HG03558 (cell line): Measurements from ENCODE around the gene RPAP2.
"Not testable (repeated sequence)": the region's sequence is repeated elsewhere in the genome, so short reads cannot be mapped to it uniquely, and the experiment has no call there.

Source experiments
- ATAC-seq: cut with Tn5 transposase; IDR thresholded peaks from one replicate; pipeline ENCODE4 v1.9.1; 2021; ENCODE audit warnings: moderate number of reproducible peaks; ENCODE audit not compliant: unreplicated experiment; ENCODE audit errors: extremely low read depth

RPAP2 gene

GRCh38 chr1:92298573-92299476, at the start of gene RPAP2, which contains the start of gene GLMN:
Gene RPAP2, plus strand, starts transcription at chr1:92299059. Its CDS starts 15 bp downstream, at chr1:92299074.
Gene GLMN, minus strand, starts transcription at chr1:92298987. Its CDS starts 988 bp downstream, at chr1:92297999.
- peak; percentile 86 for ATAC-seq

GRCh38 chr1:92254714-92255113, 44.1 kb upstream of the RPAP2 start:
- not testable (repeated sequence) for ATAC-seq

GRCh38 chr1:92259350-92259749, 39.5 kb upstream of the RPAP2 start:
- no peak for ATAC-seq

DNA sequence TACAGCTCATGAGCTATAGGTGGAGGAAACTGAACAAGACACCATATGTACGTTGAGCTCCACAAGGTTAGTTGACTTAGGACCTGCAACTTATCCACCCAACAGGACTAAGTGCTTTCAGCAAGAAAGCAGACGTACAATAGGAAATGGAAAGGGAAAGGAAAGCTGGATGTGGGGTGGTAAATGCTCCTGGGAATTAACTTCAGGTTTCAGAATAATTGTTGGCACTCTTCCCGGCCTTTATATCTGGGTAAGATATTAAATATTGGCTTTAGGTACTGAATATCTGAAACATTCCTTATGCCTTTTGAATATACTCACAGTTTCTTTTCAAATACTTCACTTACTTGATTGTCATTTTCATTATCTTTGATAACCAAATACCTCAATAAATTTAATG, 36.3 kb upstream of the RPAP2 start:
- no peak for ATAC-seq

GRCh38 chr1:92273039-92273438, 25.8 kb upstream of the RPAP2 start:
- ATAC-seq = no peak

DNA sequence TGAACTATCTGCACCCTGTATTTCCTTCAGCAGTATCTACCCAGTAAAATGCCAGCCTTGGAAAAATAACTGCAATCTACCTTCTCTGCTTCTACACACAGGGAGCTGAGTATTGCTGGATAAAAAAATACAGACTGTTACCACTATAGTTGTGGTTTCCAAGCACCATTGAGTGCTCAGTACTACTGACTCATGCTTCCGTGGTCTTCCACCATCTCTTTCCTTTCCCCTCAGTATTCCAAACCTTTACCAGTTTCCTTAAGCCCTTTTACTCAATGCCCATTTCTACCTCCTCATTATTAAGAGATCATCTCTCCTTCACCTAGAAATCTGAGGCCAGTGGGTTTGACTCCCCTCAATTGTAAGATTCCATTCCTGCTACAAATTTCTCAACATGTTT, 23.9 kb upstream of the RPAP2 start:
- ATAC-seq = no peak

DNA sequence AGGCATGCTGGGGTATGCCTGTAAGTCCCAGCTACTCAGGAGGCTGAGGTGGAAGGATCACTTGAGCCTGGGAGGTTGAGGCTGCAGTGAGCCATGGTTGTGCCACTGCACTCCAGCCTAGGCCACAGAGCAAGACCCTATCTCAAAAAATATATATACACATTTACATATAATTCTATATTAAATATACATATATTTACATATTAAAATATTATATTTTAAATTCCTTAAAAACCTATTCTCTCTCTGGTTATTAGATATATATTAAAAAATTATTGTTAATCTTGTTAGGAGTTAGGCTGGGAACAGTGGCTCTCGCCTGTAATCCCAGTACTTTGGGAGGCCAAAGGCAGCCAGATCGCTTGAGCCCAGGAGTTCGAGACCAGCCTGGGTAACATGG, 22.8 kb upstream of the RPAP2 start:
- ATAC-seq = no peak

DNA sequence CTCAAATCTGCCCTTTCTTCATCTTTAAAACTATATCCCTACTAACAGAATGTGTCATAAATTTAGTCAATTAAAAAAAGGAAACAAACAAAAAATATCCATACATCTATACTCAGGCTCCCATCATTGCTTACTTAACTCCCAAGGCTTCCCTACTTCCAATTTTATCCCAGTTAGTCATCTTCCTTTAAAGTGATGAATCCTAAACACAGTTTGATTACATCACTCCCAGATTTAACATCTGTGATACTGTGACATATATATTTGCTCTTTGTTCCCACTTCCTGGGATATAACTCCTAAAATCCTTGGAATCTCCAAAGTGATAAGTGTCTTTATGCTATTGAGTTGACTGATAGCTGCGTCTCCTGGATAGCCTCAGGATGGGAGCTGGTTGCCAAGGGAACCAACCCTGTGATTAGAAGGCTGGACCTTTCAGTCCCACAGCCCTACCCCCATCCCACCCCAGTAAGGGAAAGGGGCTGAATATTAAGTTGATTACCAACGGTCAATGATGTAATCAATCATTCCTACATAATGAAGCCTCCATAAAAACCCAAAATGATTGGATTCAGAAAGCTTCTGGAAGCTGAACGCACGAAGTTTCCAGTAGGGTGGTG, 21.6 kb upstream of the RPAP2 start:
- ATAC-seq = no peak

DNA sequence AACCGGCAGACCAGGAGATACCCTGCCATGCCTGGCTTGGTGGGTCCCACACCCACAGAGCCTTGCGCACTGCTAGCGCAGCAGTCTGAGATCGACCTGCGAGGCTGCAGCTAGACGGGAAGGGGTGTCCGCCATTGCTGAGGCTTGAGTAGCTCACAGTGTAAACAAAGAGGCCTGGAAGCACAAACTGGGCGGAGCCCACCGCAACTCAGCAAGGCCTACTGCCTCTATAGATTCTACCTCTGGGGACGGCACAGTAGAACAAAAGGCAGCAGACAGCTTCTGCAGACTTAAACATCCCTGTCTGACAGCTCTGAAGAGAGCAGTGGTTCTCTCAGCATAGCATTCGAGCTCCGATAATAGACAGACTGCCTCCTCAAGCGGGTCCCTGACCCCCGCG, 19.1 kb upstream of the RPAP2 start:
- not testable (repeated sequence) for ATAC-seq

- not testable (repeated sequence) for ATAC-seq
These were observed 17.4 kb upstream of the RPAP2 start for GRCh38 chr1:92281411-92281810.

DNA sequence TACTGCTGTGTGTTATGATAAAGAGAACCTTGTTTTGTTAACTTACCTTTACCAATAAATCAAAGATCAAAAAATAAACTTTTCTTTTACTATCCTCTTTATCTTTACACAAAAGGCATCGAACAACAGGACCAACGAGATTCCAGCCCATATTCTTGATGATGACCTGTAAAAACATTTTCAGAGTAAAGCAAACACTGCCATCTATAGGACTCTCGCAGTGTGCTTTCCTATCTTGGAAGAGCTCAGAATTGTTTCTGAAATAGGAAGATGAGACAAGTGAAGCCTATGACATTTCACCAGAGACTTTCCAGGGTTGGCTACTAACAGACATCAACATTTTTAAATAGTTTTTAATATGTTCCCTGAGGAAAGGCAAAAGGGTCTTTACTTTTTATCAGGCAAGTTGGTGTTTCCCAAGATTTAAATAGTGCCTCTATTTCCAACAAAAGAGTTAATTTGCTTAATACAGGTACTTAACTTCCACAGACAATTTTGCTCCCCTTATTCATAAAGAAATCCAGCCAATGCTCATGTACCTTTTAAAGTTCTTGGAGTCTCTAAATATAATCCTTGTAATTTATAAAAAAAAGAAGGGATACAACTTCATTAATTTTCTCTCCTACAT, 7.4 kb upstream of the RPAP2 start:
- no peak for ATAC-seq

DNA sequence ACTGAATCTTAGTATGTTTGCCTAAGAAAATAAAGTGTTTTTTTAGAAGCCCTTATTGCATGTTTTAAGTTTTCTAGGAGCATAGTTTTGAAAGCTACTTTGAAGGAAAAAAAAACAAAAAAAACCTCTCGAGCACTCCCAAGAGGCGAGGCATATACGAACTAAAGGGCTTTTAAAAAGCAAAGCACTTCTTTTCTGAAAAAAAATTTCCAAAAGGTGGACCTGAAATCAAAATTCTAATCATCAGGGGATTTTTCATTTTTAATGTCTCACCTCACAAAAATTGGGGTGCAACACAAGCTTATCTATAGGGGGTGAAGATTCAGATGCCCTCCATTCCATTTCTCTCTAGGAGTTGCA, 666 bp upstream of the RPAP2 start:
- ATAC-seq = no peak

GRCh38 chr1:92299477-92300150, 755 bp downstream of the RPAP2 start:
- no peak for ATAC-seq

GRCh38 chr1:92301021-92301420, 2.2 kb downstream of the RPAP2 start:
- ATAC-seq = no peak

- ATAC-seq = no peak
These were observed 7.2 kb downstream of the RPAP2 start for GRCh38 chr1:92306020-92306419.

DNA sequence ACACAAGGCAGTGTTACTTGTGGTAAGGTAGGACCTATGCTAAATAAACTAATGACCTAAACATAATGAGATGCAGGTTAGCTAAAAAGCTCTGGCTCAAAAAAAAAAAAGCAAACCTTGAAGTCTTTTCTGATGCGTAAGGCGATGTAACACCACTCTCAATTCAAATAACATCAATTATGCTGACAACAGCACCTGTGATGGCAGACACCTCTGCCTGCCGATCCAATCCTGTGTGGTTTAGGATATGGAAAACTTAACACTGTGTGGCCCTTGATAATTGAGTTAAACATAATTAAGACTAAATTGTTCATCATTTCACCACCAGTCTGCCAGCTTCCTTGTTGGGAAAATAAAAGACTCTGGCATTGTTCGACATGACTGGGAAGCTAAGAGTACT, 9.1 kb downstream of the RPAP2 start:
- no peak for ATAC-seq

DNA sequence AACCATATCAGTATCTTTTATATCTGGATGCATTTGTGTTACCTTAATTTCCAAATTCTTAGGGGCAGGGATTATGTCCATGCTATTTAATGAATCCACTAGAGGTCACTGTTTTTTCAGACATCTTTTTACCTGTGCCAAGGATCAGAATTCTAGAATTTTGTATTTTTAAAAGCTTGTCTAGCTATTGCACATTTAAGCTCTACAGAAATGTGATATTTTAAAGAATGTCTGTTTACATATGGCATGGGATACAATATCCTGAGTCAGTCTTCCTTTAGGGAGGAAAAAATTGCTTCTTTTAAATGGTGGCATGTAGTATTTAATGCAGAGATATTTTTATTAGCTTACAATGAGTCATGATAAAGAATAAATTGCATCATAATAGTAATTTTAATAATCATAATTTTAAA, 11.3 kb downstream of the RPAP2 start:
- ATAC-seq = no peak

DNA sequence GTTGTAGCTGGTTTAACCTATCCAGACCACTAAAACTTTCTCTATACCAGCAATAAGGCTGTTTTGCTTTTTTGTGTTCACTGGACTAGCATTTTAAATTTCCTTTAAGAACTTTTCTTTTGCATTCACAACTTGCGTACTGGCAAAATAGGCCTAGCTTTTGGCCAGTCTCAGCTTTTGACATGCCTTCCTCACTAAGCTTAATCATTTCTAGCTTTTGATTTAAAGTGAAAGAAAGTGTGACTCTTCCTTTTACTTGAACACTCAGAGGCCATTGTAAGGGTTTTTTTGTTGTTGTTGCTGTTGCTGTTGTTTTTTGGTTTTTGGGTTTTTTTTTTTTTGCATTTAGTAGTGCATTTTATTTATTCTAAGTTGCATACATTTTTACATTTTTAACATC, 15.2 kb downstream of the RPAP2 start:
- ATAC-seq = no peak

- no peak for ATAC-seq
These were observed 17.1 kb downstream of the RPAP2 start for GRCh38 chr1:92315766-92316599.
